GM21390 (cell line): ENCODE data around the gene ZBTB8B.

Source experiments
- ATAC-seq: cut with Tn5 transposase; IDR thresholded peaks from one replicate; pipeline ENCODE4 v1.9.1; 2021; ENCODE audit not compliant: unreplicated experiment

Gene ZBTB8B

DNA sequence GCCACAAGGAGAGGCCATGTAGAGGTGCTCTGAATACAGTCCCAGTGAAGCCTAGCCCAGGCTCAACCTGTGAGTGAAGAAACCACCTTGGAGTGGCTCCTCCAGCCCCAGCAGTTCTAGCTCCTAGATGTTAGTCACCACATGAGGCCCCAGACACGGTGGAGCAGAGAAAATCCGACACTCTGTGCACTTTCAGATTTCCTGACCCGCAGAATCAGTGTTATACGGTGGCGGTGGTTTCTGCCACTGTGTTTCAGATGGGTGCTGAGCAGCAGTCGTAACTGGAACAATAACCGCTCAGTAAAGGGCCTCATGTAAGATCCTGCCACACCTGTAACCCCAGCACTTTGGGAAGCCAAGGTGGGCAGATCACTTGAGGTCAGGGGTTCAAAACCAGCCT, 38.3 kb downstream of the ZBTB8B start:
- no peak for ATAC-seq

- ATAC-seq = no peak
Observed at GRCh38 chr1:32507021-32507420, 42.1 kb downstream of the ZBTB8B start.

- no peak for ATAC-seq
Observed at GRCh38 chr1:32508761-32509160, 43.9 kb downstream of the ZBTB8B start.

DNA sequence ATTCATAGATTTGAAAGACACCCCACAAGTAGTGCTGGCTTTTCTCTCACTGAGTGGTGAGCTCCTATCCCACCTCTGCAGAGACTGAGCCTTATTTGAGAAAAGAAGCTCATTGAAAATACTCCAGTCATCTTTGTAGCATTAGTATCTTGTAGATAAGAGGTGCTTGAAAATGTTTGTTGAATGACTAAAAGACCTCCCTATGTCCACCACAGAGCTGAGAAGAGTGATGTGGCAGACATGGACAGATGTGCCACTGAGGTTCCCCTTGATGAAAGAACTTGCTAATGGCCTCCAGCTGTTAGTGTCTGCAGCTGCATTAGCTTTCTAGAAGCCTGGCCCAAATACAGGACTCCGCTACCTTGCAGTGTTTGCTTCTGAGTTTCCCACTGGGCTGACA, 45.1 kb downstream of the ZBTB8B start:
- no peak for ATAC-seq
